RWPE2 (cell line): ENCODE results near the gene ZDHHC22.

ENCODE experiments used
- ATAC-seq: fragments of 200-7000 bp; cut with Tn5 transposase; 3 replicates; pipeline ENCODE4 v1.9.1; 2021; ENCODE audit warnings: low read depth
- DNase-seq: peaks from one replicate; pipeline ENCODE4 v3.0.0-alpha.2; 2020; ENCODE audit warnings: low spot score
- H3K27ac ChIP-seq: fragments of 450-650 bp; 2 replicates; pipeline ENCODE4 v1.5.1; 2017; ENCODE audit warnings: mild to moderate bottlenecking; ENCODE audit not compliant: poor library complexity, severe bottlenecking
- H3K27me3 ChIP-seq: fragments of 250-450 bp; sonication (Bioruptor Pico); 2 replicates; pipeline ENCODE4 v1.5.1; 2021; ENCODE audit warnings: mild to moderate bottlenecking, moderate library complexity; ENCODE audit not compliant: insufficient read depth, poor library complexity, severe bottlenecking
- H3K36me3 ChIP-seq: fragments of 250-450 bp; sonication (Bioruptor Pico); 2 replicates; pipeline ENCODE4 v1.5.1; 2020; ENCODE audit warnings: low read depth, mild to moderate bottlenecking, moderate library complexity
- H3K4me1 ChIP-seq: fragments of 250-450 bp; sonication (Bioruptor Pico); 2 replicates; pipeline ENCODE4 v1.5.1; 2021; ENCODE audit warnings: mild to moderate bottlenecking, moderate library complexity; ENCODE audit not compliant: insufficient read depth, poor library complexity, severe bottlenecking
- H3K4me3 ChIP-seq: fragments of 250-450 bp; sonication (Bioruptor Pico); 2 replicates; pipeline ENCODE4 v1.5.1; 2021; ENCODE audit warnings: mild to moderate bottlenecking, moderate library complexity; ENCODE audit not compliant: severe bottlenecking
- H3K9me3 ChIP-seq: fragments of 250-450 bp; sonication (Bioruptor Pico); 2 replicates; pipeline ENCODE4 v1.5.1; 2021; ENCODE audit warnings: mild to moderate bottlenecking, moderate library complexity; ENCODE audit not compliant: severe bottlenecking
- TF ChIP-seq, protein P1 (sequence below): fragments of 450-650 bp; IDR thresholded peaks from one replicate; pipeline ENCODE4 v1.5.1; 2017; ENCODE audit warnings: mild to moderate bottlenecking, moderate library complexity; ENCODE audit not compliant: poor library complexity, severe bottlenecking

ZDHHC22 gene

DNA sequence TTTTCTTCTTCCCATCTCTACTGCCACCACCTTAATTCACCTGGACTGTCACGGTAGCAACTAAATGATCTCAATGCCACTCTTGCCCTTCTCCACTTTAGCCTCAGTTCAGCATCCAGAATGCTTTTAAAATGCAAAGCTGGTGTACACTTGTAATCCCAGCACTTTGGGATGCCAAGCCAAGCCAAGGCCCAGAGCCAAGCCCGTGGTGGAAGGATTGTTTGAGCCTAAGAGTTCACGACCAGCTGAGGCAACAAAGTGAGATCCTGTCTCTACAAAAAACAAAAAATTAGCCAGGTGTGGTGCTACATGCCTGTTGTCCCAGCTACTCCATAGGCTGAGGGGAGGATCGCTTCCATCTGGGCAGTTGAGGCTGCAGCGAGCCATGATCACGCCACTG, 37.6 kb downstream of the ZDHHC22 start:
- peaks cover 8% of the 10 kb centered on the region for H3K4me1 ChIP-seq
- no peak for DNase-seq
- H3K36me3 ChIP-seq, result peaks cover 34% of the 10 kb centered on the region
- H3K4me3 ChIP-seq, result no peak overlapping the region
- no peak for ATAC-seq
- no peaks in the 10 kb centered on the region for H3K9me3 ChIP-seq
- TF ChIP-seq, protein P1, sequence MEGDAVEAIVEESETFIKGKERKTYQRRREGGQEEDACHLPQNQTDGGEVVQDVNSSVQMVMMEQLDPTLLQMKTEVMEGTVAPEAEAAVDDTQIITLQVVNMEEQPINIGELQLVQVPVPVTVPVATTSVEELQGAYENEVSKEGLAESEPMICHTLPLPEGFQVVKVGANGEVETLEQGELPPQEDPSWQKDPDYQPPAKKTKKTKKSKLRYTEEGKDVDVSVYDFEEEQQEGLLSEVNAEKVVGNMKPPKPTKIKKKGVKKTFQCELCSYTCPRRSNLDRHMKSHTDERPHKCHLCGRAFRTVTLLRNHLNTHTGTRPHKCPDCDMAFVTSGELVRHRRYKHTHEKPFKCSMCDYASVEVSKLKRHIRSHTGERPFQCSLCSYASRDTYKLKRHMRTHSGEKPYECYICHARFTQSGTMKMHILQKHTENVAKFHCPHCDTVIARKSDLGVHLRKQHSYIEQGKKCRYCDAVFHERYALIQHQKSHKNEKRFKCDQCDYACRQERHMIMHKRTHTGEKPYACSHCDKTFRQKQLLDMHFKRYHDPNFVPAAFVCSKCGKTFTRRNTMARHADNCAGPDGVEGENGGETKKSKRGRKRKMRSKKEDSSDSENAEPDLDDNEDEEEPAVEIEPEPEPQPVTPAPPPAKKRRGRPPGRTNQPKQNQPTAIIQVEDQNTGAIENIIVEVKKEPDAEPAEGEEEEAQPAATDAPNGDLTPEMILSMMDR, result no peak
- no peaks in the 10 kb centered on the region for H3K27me3 ChIP-seq
- H3K27ac ChIP-seq, result no peak overlapping the region

- TF ChIP-seq, protein P1, result no peak
- peaks cover 32% of the 10 kb centered on the region for H3K36me3 ChIP-seq
- H3K9me3 ChIP-seq, result no peaks in the 10 kb centered on the region
- no peak overlapping the region for H3K4me3 ChIP-seq
- ATAC-seq (no peak), DNase-seq (no peak)
- H3K27ac ChIP-seq, result no peak overlapping the region
- H3K4me1 ChIP-seq, result peaks cover 8% of the 10 kb centered on the region
- no peaks in the 10 kb centered on the region for H3K27me3 ChIP-seq
Observed at GRCh38 chr14:77103475-77103874, 38.1 kb downstream of the ZDHHC22 start.

- no peaks in the 10 kb centered on the region for H3K27me3 ChIP-seq
- peaks cover 8% of the 10 kb centered on the region for H3K4me1 ChIP-seq
- DNase-seq (no peak), ATAC-seq (no peak)
- H3K27ac ChIP-seq, result no peak overlapping the region
- H3K4me3 ChIP-seq, result no peak overlapping the region
- no peaks in the 10 kb centered on the region for H3K9me3 ChIP-seq
- peaks cover 21% of the 10 kb centered on the region for H3K36me3 ChIP-seq
- TF ChIP-seq, protein P1, result no peak
Observed at GRCh38 chr14:77102154-77102553, 39.4 kb downstream of the ZDHHC22 start.

- DNase-seq (no peak), ATAC-seq (no peak)
- Histone ChIP-seq H3K36me3 (peaks cover 9% of the 10 kb centered on the region), H3K4me1 (peaks cover 17% of the 10 kb centered on the region), H3K27ac (no peak overlapping the region), H3K9me3 (no peaks in the 10 kb centered on the region), H3K4me3 (no peak overlapping the region), H3K27me3 (no peaks in the 10 kb centered on the region)
- TF ChIP-seq, protein P1, result no peak
Observed at GRCh38 chr14:77100961-77101360, 40.6 kb downstream of the ZDHHC22 start.

- Histone ChIP-seq H3K27me3 (no peaks in the 10 kb centered on the region), H3K27ac (peak overlapping the region; percentile 76), H3K4me1 (peaks cover 17% of the 10 kb centered on the region), H3K36me3 (no peaks in the 10 kb centered on the region), H3K4me3 (peak overlapping the region; percentile 88), H3K9me3 (no peaks in the 10 kb centered on the region)
- no peak for DNase-seq
- TF ChIP-seq, protein P1, result no peak
- no peak for ATAC-seq
Observed at GRCh38 chr14:77099425-77100167, 42.0 kb downstream of the ZDHHC22 start.
